RWPE1 (cell line): ENCODE data around the gene ADCY5.

ENCODE experiments used
- CTCF ChIA-PET: fragments of 350-600 bp; sonication (Branson Sonifier 250); formaldehyde crosslinking; extraction: SDS; loops from one replicate; lab custom pipeline; 2021; lab: Yijun Ruan, JAX
- POLR2A ChIA-PET: fragments of 400-600 bp; formaldehyde crosslinking; extraction: SDS; loops from one replicate; lab custom pipeline; 2020; ENCODE audit warnings: antibody characterized with exemption; ENCODE audit not compliant: low non-redundant PET; lab: Yijun Ruan, JAX
- DNase-seq: peaks from one replicate; pipeline ENCODE4 v3.0.0; 2012; ENCODE audit warnings: low spot score
- H3K27ac ChIP-seq: fragments of 450-650 bp; 2 replicates; pipeline ENCODE4 v1.5.1; 2017
- CTCF ChIP-seq: fragments of 450-650 bp; conservative IDR thresholded peaks from 2 replicates; pipeline ENCODE4 v1.5.1; 2017; ENCODE audit warnings: low read depth, mild to moderate bottlenecking

Gene ADCY5

DNA sequence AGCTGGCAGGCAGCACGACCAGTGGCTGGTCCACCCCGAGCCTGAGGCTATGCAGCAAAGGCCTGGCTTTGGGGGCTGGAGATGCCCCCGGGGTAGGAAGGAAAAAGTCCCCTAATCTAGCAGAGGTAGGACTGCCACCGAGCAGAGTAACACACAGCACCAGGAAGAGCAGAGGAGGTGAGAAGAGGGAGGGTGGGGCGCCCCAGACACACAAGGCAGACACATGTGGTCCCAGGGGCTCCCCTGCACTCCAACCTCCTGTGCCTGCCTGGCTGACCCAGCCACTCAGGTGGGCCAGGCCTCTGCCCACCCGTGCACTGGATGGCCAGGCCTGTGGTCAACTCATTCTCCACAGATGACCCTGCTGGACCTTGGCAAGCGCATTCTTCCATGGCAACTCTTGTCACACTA is 112.4 kb downstream of the ADCY5 start:
- DNase-seq: no peak
- no peak overlapping the region for H3K27ac ChIP-seq
- CTCF ChIA-PET: interaction anchor here (0.7 kb wide), 1 partner anchor 313 kb away, joined by 3 read pairs; no protein-coding TSS in a partner anchor
- no peak for TF ChIP-seq CTCF
- POLR2A ChIA-PET: no interaction called here

DNA sequence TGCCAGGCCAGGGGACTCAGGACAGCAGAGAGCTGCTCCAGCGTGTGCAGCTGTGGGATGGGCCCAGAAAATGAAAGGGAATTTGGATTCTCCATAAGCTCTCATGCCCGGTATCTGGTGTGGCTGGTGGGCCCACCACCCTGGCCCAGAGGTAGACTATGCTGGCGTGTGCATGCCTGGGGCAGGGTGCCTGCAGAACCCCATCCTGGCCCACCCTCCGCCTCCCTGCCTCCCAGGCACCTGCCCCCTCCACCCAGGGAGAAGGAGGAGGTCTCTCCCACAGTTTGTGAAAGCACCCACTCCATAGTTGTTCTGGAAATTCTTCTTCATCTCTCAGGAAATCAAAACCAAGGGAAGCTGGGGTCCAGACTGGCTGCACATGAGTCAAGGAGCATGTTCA is 112.9 kb downstream of the ADCY5 start:
- CTCF ChIA-PET: interaction anchor here (0.7 kb wide), 1 partner anchor 313 kb away, joined by 3 read pairs; no protein-coding TSS in a partner anchor
- DNase-seq: no peak
- no peak for TF ChIP-seq CTCF
- POLR2A ChIA-PET: no interaction called here
- H3K27ac ChIP-seq: no peak overlapping the region

GRCh38 chr3:123335007-123335670 is 113.8 kb downstream of the ADCY5 start:
- no peak for TF ChIP-seq CTCF
- DNase-seq: no peak
- POLR2A ChIA-PET: no interaction called here
- CTCF ChIA-PET: interaction anchor here (1.1 kb wide), 1 partner anchor 10 kb away, joined by 3 read pairs; no protein-coding TSS in a partner anchor
- no peak overlapping the region for H3K27ac ChIP-seq

GRCh38 chr3:123334056-123334455 is 114.8 kb downstream of the ADCY5 start:
- ChIA-PET CTCF (interaction anchor here (1.1 kb wide), 1 partner anchor 11 kb away, joined by 3 read pairs; no protein-coding TSS in a partner anchor), POLR2A (no interaction called here)
- TF ChIP-seq CTCF: no peak
- no peak overlapping the region for H3K27ac ChIP-seq
- DNase-seq: no peak

DNA sequence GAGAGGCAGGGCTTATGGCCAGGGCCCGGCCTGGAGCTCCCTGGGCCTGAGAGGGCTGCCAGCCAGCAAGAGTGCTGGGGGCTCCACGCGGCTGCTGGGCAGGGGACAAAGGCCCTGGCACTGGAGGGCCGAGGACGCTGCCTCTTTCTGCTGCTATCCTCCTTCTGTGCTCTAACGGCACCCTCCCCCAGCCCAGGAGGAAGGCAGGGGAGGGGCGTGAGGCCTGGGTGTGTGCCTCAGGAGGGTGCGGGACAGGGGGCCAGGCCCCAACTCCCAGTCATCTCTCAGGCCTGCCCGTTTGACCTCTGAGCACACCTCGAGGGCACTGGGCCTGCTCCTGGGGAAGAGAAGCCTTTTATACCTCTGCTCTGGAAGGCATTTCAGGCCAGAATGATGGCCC is 115.5 kb downstream of the ADCY5 start:
- ChIA-PET POLR2A (no interaction called here), CTCF (no interaction called here)
- H3K27ac ChIP-seq: no peak overlapping the region
- DNase-seq: no peak
- no peak for TF ChIP-seq CTCF

DNA sequence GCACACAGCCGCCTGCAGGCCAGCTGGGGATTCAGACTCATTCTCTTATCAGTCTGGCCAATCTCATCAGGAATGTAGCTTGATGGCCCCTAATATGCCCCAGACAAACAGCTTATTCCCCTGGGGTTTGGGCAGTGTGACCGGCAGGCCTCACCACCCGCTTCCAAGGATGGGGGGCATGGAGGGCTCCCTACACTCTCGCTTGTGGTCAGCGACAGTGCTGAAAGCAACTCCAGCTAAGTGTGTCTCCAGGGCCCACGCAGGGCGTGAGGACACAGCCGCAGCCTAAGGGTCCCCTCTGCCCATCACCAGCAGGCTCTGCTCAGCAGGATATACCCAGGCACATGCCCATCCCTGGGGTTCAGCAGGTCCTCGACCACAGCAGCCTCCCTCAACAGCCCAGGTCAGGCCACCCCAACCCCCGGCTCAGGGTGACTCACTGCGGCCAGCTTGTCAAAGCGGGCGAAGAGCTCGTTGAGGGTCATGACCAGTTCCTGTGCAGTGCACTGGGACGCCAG is 116.7 kb downstream of the ADCY5 start:
- no peak for TF ChIP-seq CTCF
- DNase-seq: no peak
- POLR2A ChIA-PET: no interaction called here
- H3K27ac ChIP-seq: no peak overlapping the region
- CTCF ChIA-PET: interaction anchor here (1.2 to 1.8 kb wide), 2 partner anchors 157 to 227 kb away, joined by 4 to 5 read pairs; no protein-coding TSS in a partner anchor
